A549 (cell line): ENCODE data around the gene CSNK2A3.

Experiments
- CTCF ChIP-seq: fragments of >200 bp; sonication (Bioruptor Twin); formaldehyde crosslinking; IDR thresholded peaks from 3 replicates; pipeline ENCODE4 v1.5.1; 2016
- EP300 ChIP-seq, 2 experiments: fragments of >200 bp; sonication (Bioruptor Twin); formaldehyde crosslinking; IDR thresholded peaks; 2 replicates in 1 of 2; 3 replicates in 1 of 2; pipeline ENCODE4 v1.6.1; 2016 to 2017
- ESRRA ChIP-seq: fragments of 150-350 bp; IDR thresholded peaks from 2 replicates; pipeline ENCODE4 v1.6.1; 2014; ENCODE audit warnings: mild to moderate bottlenecking, low read length, borderline replicate concordance
- HDAC2 ChIP-seq: fragments of 200-600 bp; sonication (generic); IDR thresholded peaks from 2 replicates; pipeline ENCODE4 v1.6.1; 2016
- USF2 ChIP-seq: fragments of 450-650 bp; IDR thresholded peaks from 2 replicates; pipeline ENCODE4 v1.6.1; 2014; ENCODE audit warnings: antibody characterized with exemption
- TF ChIP-seq, protein P1 (sequence below): IDR thresholded peaks from 2 replicates; pipeline ENCODE4 v1.6.1; 2012

DNA sequence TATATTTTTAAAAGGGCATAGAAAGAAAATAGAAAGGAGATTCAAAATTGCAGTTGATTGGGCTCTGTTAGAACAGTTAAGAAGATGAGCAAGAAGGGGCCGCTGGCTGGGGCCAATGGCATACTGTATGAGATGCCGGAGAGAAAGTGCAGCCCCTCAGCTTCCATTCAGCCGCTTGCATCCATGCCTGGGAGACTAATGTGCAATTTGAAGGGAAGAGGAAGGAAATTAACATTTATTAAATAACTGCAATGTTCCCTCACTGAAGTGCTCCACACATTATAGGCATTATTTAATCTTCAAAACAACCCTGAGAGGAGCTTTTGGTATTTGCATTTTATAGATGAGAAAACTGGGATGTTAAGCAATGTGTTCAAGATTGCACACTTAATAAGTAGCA lies 44.7 kb upstream of the CSNK2A3 start:
- TF ChIP-seq CTCF (no peak), ESRRA (no peak), HDAC2 (no peak), USF2 (no peak), EP300 (IDR thresholded peaks at IDR 0.05) (no peak)
- TF ChIP-seq, protein P1, sequence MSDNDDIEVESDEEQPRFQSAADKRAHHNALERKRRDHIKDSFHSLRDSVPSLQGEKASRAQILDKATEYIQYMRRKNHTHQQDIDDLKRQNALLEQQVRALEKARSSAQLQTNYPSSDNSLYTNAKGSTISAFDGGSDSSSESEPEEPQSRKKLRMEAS: no peak
